SK-N-SH (cell line): ENCODE measurements around the gene SF3B5. TPM values are rescaled to one million over a fixed set of nuclear protein-coding genes. Genes with fewer than 3 reads are reported as not detected.

Source experiments
- CTCF ChIA-PET: fragments of 300-600, 350-600 bp; formaldehyde crosslinking; extraction: SDS; loops from one replicate; lab custom pipeline; 2021; lab: Yijun Ruan, JAX
- POLR2A ChIA-PET: fragments of 350-600 bp; sonication (Branson Sonifier 250); formaldehyde crosslinking; extraction: SDS; loops from one replicate; lab custom pipeline; 2020; ENCODE audit warnings: antibody characterized with exemption, inconsistent platforms; lab: Yijun Ruan, JAX
- DNase-seq: peaks from one replicate; pipeline ENCODE4 v3.0.0; 2012
- H2AFZ ChIP-seq: fragments of 200-600 bp; sonication (generic); 2 replicates; pipeline ENCODE4 v1.8.1; 2016; ENCODE audit warnings: antibody characterized with exemption, mild to moderate bottlenecking, low read depth
- H3F3A ChIP-seq: fragments of 200-600 bp; sonication (generic); replicated peaks from 2 replicates; pipeline ENCODE3; 2016; ENCODE audit warnings: antibody characterized with exemption, mild to moderate bottlenecking; ENCODE audit not compliant: insufficient read depth
- H3K27ac ChIP-seq, 2 experiments: fragments of 200-500 bp in 1 of 2; fragments of 200-600 bp in 1 of 2; sonication (Bioruptor generic) in 1 of 2; sonication (generic), shearing (Covaris generic) in 1 of 2; 2 replicates each; pipeline versions ENCODE4 v1.5.1 to v1.6.1; 2014 to 2016; ENCODE audit warnings: low read depth in 2 of 2, inconsistent platforms in 1 of 2, low read length in 1 of 2, mild to moderate bottlenecking in 1 of 2, mixed read lengths in 1 of 2
- H3K27me3 ChIP-seq: fragments of 200-600 bp; sonication (generic), shearing (Covaris generic); 2 replicates; pipeline ENCODE4 v1.6.1; 2016; ENCODE audit warnings: mixed run types; ENCODE audit not compliant: insufficient read depth
- H3K36me3 ChIP-seq, 2 experiments: fragments of 200-500 bp in 1 of 2; fragments of 200-600 bp in 1 of 2; sonication (Bioruptor generic) in 1 of 2; sonication (generic) in 1 of 2; replicated peaks in 1 of 2; 2 replicates each; pipeline versions ENCODE3 to v1.5.1; 2014 to 2016; ENCODE audit warnings: low read length in 1 of 2, mild to moderate bottlenecking in 1 of 2; ENCODE audit not compliant: insufficient read depth in 2 of 2, control insufficient read depth in 1 of 2
- H3K4me1 ChIP-seq, 2 experiments: fragments of 200-500 bp in 1 of 2; fragments of 200-600 bp in 1 of 2; sonication (Bioruptor generic) in 1 of 2; sonication (generic), shearing (Covaris generic) in 1 of 2; 2 replicates each; pipeline versions ENCODE4 v1.5.1 to v1.6.1; 2014 to 2016; ENCODE audit warnings: low read depth in 1 of 2, low read length in 1 of 2, mixed run types in 1 of 2; ENCODE audit not compliant: insufficient read depth in 2 of 2, control insufficient read depth in 1 of 2
- H3K4me2 ChIP-seq: fragments of 200-600 bp; sonication (generic), shearing (Covaris generic); 2 replicates; pipeline ENCODE4 v1.6.1; 2017; ENCODE audit warnings: mixed run types
- H3K4me3 ChIP-seq, 2 experiments: fragments of 200-500 bp in 1 of 2; fragments of 200-600 bp in 1 of 2; sonication (Bioruptor generic) in 1 of 2; sonication (generic), shearing (Covaris generic) in 1 of 2; 2 replicates each; pipeline versions ENCODE4 v1.5.1 to v1.8.1; 2014 to 2016; ENCODE audit warnings: low read depth in 2 of 2, inconsistent platforms in 1 of 2, low read length in 1 of 2, mild to moderate bottlenecking in 1 of 2, mixed read lengths in 1 of 2, moderate library complexity in 1 of 2
- H3K79me2 ChIP-seq: fragments of 200-600 bp; sonication (generic); 2 replicates; pipeline ENCODE4 v1.8.1; 2017; ENCODE audit warnings: mild to moderate bottlenecking; ENCODE audit not compliant: insufficient read depth
- H3K9ac ChIP-seq: fragments of 200-600 bp; sonication (generic); 2 replicates; pipeline ENCODE4 v1.6.1; 2017; ENCODE audit warnings: mixed run types
- H3K9me2 ChIP-seq: fragments of 200-600 bp; sonication (generic); 2 replicates; pipeline ENCODE4 v1.6.1; 2017; ENCODE audit warnings: mixed run types
- H3K9me3 ChIP-seq: fragments of 200-600 bp; sonication (generic); 2 replicates; pipeline ENCODE4 v1.6.1; 2017; ENCODE audit warnings: mixed run types, mild to moderate bottlenecking, moderate library complexity
- H4K20me1 ChIP-seq: fragments of 200-600 bp; sonication (generic); 2 replicates; pipeline ENCODE4 v1.6.1; 2017; ENCODE audit warnings: mild to moderate bottlenecking, mixed run types; ENCODE audit not compliant: insufficient read depth
- CHD2 ChIP-seq: fragments of 150-350 bp; IDR thresholded peaks from 2 replicates; pipeline ENCODE4 v1.6.1; 2018; ENCODE audit warnings: low read length; ENCODE audit not compliant: partially characterized antibody
- EZH2phosphoT487 ChIP-seq: fragments of 200-600 bp; sonication (generic); IDR thresholded peaks from 2 replicates; pipeline ENCODE4 v1.6.1; 2017; ENCODE audit warnings: low read depth, mixed run types, mild to moderate bottlenecking, antibody characterized with exemption, moderate library complexity, borderline replicate concordance
- FOXJ3 ChIP-seq: sonication (generic); formaldehyde crosslinking; IDR thresholded peaks from 2 replicates; pipeline ENCODE4 v1.5.1; 2020; ENCODE audit warnings: mild to moderate bottlenecking, missing genetic modification reagents
- FOXM1 ChIP-seq: IDR thresholded peaks from 2 replicates; pipeline ENCODE4 v1.4.0; 2012; ENCODE audit warnings: low read depth, mild to moderate bottlenecking
- GATA2 ChIP-seq: sonication (generic); formaldehyde crosslinking; IDR thresholded peaks from 2 replicates; pipeline ENCODE4 v1.5.0; 2020; ENCODE audit warnings: mild to moderate bottlenecking, missing genetic modification reagents
- IRF3 ChIP-seq: fragments of 150-350 bp; IDR thresholded peaks from 2 replicates; pipeline ENCODE4 v1.6.1; 2016; ENCODE audit warnings: mild to moderate bottlenecking, low read depth, low read length
- JUND ChIP-seq: IDR thresholded peaks from 2 replicates; pipeline ENCODE4 v1.4.0; 2012
- MAX ChIP-seq: IDR thresholded peaks from 2 replicates; pipeline ENCODE4 v1.4.0; 2012; ENCODE audit warnings: low read depth
- MXI1 ChIP-seq: IDR thresholded peaks from 2 replicates; pipeline ENCODE4 v1.6.1; 2012; ENCODE audit warnings: mild to moderate bottlenecking, low read depth, low read length, improper control_type of control experiment
- NRF1 ChIP-seq: IDR thresholded peaks from 2 replicates; pipeline ENCODE4 v1.6.1; 2012; ENCODE audit warnings: low read depth, mild to moderate bottlenecking, low read length
- RAD21 ChIP-seq: IDR thresholded peaks from 2 replicates; pipeline ENCODE4 v1.6.1; 2012; ENCODE audit warnings: mild to moderate bottlenecking, low read length
- REST ChIP-seq: IDR thresholded peaks from 2 replicates; pipeline ENCODE4 v1.6.1; 2012; ENCODE audit warnings: mild to moderate bottlenecking, low read depth, low read length, moderate library complexity
- RFX5 ChIP-seq: IDR thresholded peaks from 2 replicates; pipeline ENCODE4 v1.6.1; 2012; ENCODE audit warnings: mild to moderate bottlenecking, improper control_type of control experiment, low read length
- RXRA ChIP-seq: IDR thresholded peaks from 2 replicates; pipeline ENCODE4 v1.4.0; 2012; ENCODE audit warnings: low read depth, mild to moderate bottlenecking, borderline replicate concordance
- SIN3A ChIP-seq: IDR thresholded peaks from 2 replicates; pipeline ENCODE4 v1.6.1; 2012; ENCODE audit warnings: low read depth, mild to moderate bottlenecking, low read length, moderate library complexity, borderline replicate concordance
- YY1 ChIP-seq: IDR thresholded peaks from 2 replicates; pipeline ENCODE4 v1.4.0; 2012; ENCODE audit warnings: low read depth, mild to moderate bottlenecking
- ZBTB33 ChIP-seq: IDR thresholded peaks from 2 replicates; pipeline ENCODE4 v1.4.0; 2012; ENCODE audit warnings: low read depth, borderline replicate concordance
- WGBS: methylation state at CpG from one replicate; pipeline ENCODE4 v1.1.6; 2017; ENCODE audit warnings: low lambda C conversion rate; 5-methylcytosine and 5-hydroxymethylcytosine counted together
- polyA plus RNA-seq, 3 experiments: library from polyadenylated mRNA; depleted of rRNA; stranded (reverse); fragments of >200 nt; gene quantifications; 2 replicates each; pipeline ENCODE4 v1.2.3, GENCODE V29; 2012

Gene SF3B5
- polyA plus RNA-seq, 1 of the 3 experiments (the other 2 are of a cell fraction): 316 TPM

- H4K20me1 ChIP-seq: no peaks in the 10 kb centered on the region
- no peaks in the 10 kb centered on the region for H3K9me3 ChIP-seq
- no peak overlapping the region for H3K27ac ChIP-seq
- no peak overlapping the region for H3K9ac ChIP-seq
- H2AFZ ChIP-seq: no peak overlapping the region
- H3F3A ChIP-seq: no peaks in the 10 kb centered on the region
- ChIA-PET POLR2A (no interaction called here), CTCF (no interaction called here)
- H3K4me1 ChIP-seq: no peaks in the 10 kb centered on the region
- H3K79me2 ChIP-seq: no peaks in the 10 kb centered on the region
- no peaks in the 10 kb centered on the region for H3K27me3 ChIP-seq
- H3K4me3 ChIP-seq: no peak overlapping the region
- TF ChIP-seq JUND (no peak), YY1 (no peak), IRF3 (no peak), MAX (no peak), NRF1 (no peak), RAD21 (no peak), MXI1 (no peak), RXRA (no peak), REST (no peak), FOXJ3 (CRISPR knock-in tag) (no peak), CHD2 (no peak)
- TF ChIP-seq, all 33 proteins: peak for 0
- no peak overlapping the region for H3K4me2 ChIP-seq
- 92% methylated on average over 3 of the region's 3 CpGs for WGBS
- H3K36me3 ChIP-seq: peaks cover 0 to 2% of the 10 kb centered on the region in 2 experiments
- no peak for DNase-seq
- H3K9me2 ChIP-seq: no peaks in the 10 kb centered on the region
Observed at GRCh38 chr6:144086959-144087358, 8.4 kb downstream of the SF3B5 start.

GRCh38 chr6:144083172-144083571, 12.2 kb downstream of the SF3B5 start:
- H3K79me2 ChIP-seq: no peaks in the 10 kb centered on the region
- no peaks in the 10 kb centered on the region for H3K9me2 ChIP-seq
- H3K4me3 ChIP-seq: no peak overlapping the region
- WGBS: 64% methylated on average over 1 of the region's 1 CpG
- H3K27ac ChIP-seq: no peak overlapping the region
- H3K9me3 ChIP-seq: no peaks in the 10 kb centered on the region
- H4K20me1 ChIP-seq: no peaks in the 10 kb centered on the region
- H3K4me1 ChIP-seq: no peaks in the 10 kb centered on the region
- H3F3A ChIP-seq: no peaks in the 10 kb centered on the region
- H3K4me2 ChIP-seq: no peak overlapping the region
- no peak for DNase-seq
- ChIA-PET CTCF (no interaction called here), POLR2A (no interaction called here)
- H3K27me3 ChIP-seq: no peaks in the 10 kb centered on the region
- H3K36me3 ChIP-seq: no peaks in the 10 kb centered on the region
- no peak overlapping the region for H2AFZ ChIP-seq
- no peak overlapping the region for H3K9ac ChIP-seq
- no peak for TF ChIP-seq FOXJ3 (CRISPR knock-in tag)
- no peak for TF ChIP-seq EZH2phosphoT487
- TF ChIP-seq GATA2: no peak
- no peak for TF ChIP-seq SIN3A
- TF ChIP-seq RFX5: no peak
- TF ChIP-seq REST: no peak
- no peak for TF ChIP-seq JUND
- TF ChIP-seq ZBTB33: no peak
- TF ChIP-seq FOXM1: no peak
